ENCODE results near the gene RBP2. TPM values are rescaled to one million over a fixed set of nuclear protein-coding genes. Genes with fewer than 3 reads are reported as not detected.

Gene RBP2
- total RNA-seq, 2 donors from 2014 or later = not detected

- no peaks in the 10 kb centered on the region for H3K4me1 ChIP-seq
- no peak for DNase-seq (ENCODE audit: low spot score)
- no peaks in the 10 kb centered on the region for H3K27me3 ChIP-seq
- TF ChIP-seq, protein P1, sequence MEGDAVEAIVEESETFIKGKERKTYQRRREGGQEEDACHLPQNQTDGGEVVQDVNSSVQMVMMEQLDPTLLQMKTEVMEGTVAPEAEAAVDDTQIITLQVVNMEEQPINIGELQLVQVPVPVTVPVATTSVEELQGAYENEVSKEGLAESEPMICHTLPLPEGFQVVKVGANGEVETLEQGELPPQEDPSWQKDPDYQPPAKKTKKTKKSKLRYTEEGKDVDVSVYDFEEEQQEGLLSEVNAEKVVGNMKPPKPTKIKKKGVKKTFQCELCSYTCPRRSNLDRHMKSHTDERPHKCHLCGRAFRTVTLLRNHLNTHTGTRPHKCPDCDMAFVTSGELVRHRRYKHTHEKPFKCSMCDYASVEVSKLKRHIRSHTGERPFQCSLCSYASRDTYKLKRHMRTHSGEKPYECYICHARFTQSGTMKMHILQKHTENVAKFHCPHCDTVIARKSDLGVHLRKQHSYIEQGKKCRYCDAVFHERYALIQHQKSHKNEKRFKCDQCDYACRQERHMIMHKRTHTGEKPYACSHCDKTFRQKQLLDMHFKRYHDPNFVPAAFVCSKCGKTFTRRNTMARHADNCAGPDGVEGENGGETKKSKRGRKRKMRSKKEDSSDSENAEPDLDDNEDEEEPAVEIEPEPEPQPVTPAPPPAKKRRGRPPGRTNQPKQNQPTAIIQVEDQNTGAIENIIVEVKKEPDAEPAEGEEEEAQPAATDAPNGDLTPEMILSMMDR (IDR thresholded peaks at IDR 0.05) = no peak
- H3K27ac ChIP-seq = no peak overlapping the region
- no peak overlapping the region for H3K4me3 ChIP-seq
- no peaks in the 10 kb centered on the region for H3K9me3 ChIP-seq
- H3K36me3 ChIP-seq = no peaks in the 10 kb centered on the region
These were observed 4.8 kb upstream of the RBP2 start for GRCh38 chr3:139481116-139481515.

GRCh38 chr3:139480585-139480984 is 4.3 kb upstream of the RBP2 start:
- H3K36me3 ChIP-seq = no peaks in the 10 kb centered on the region
- H3K27ac ChIP-seq = no peak overlapping the region
- no peak for DNase-seq (ENCODE audit: low spot score)
- H3K4me3 ChIP-seq = no peak overlapping the region
- H3K4me1 ChIP-seq = no peaks in the 10 kb centered on the region
- TF ChIP-seq, protein P1 (IDR thresholded peaks at IDR 0.05) = no peak
- H3K9me3 ChIP-seq = no peaks in the 10 kb centered on the region
- H3K27me3 ChIP-seq = no peaks in the 10 kb centered on the region

DNA sequence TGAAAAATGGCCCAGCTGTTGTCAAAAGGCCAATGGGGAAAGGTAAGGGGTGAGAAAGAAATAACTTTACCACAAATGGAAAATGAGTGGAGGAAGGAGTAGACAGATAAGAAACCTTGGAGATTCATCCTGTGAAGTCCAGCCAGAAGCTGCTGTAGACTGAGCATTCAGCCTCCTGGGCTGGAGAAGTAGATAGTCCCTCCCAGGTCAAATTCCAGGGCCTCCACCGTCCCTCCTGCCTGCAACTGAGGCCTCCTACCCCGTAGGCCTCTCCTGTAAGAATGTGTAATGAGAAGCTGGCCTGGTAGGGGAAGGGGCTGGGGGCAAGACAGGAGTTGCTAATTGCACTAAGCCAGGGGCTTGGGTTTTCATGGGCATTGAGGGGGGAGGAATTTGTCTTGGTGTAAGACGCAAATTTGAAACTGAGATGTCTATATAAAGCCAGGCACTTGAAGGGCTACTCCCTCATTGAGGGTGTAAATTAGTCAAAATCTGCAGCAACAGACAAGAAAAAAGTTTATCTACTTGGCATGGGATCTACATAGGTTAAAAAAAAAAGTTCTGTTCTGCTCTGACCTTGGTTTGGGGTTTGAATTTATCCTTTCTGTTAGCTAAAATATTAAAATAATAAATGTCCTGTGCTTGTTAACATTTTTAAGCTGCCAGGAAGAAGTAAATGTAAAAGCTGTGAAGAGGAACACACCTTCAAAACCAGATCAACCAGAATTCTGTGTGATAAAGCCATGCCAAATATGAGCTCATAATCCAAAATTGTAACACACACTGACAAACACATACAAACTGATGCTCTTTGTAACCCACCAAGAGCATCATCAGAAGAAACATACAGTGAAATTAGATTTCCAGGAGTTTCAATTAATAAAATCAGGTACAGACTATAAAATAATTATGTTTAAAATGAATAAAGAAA is 1.7 kb upstream of the RBP2 start:
- Histone ChIP-seq H3K36me3 (no peaks in the 10 kb centered on the region), H3K4me3 (no peak overlapping the region), H3K27ac (peak overlapping the region in 1 of 2 donors; percentile 27), H3K9me3 (no peaks in the 10 kb centered on the region), H3K27me3 (no peaks in the 10 kb centered on the region), H3K4me1 (no peaks in the 10 kb centered on the region)
- no peak for DNase-seq (ENCODE audit: low spot score)
- TF ChIP-seq, protein P1 (IDR thresholded peaks at IDR 0.05) = no peak

- H3K4me3 ChIP-seq = no peak overlapping the region
- no peak overlapping the region for H3K27ac ChIP-seq
- TF ChIP-seq, protein P1 (IDR thresholded peaks at IDR 0.05) = no peak
- peaks cover 0 to 7% of the 10 kb centered on the region in 2 donors for H3K4me1 ChIP-seq
- H3K36me3 ChIP-seq = no peaks in the 10 kb centered on the region
- DNase-seq (ENCODE audit: low spot score) = no peak
- no peaks in the 10 kb centered on the region for H3K9me3 ChIP-seq
- no peaks in the 10 kb centered on the region for H3K27me3 ChIP-seq
These were observed 3.1 kb downstream of the RBP2 start for GRCh38 chr3:139473155-139473771.

DNA sequence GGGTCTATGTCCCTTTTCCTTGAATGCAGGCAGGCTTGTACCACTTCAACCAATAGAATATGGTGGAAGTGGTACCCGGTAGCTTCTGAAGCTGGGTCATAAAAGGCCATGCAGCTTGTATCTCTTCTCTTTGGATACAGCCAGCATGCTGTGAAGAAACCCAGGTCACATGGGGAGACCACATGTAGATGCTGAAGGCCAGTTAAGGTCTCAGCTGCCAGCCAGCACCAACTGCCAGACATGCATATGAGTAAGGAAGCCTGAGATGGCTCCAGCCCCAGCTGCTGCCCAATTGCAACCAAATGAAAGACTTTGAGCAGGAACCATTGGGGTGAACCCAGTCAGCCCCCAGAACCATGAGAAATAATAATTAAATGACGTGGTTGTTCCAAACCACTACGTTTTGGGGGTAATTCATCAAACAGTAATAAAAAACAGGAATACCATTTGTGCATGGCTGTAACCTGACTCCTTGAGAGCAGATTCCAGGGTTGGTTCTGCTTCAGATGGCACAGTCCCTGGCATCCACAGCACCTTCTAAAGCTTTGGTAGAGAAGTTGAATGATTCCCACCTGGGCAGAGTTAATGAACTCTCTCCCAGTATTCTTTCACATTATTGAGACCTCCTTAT is 3.8 kb downstream of the RBP2 start:
- Histone ChIP-seq H3K27ac (no peak overlapping the region), H3K4me3 (no peak overlapping the region), H3K4me1 (peaks cover 0 to 9% of the 10 kb centered on the region in 2 donors), H3K9me3 (no peaks in the 10 kb centered on the region), H3K36me3 (no peaks in the 10 kb centered on the region), H3K27me3 (no peaks in the 10 kb centered on the region)
- no peak for DNase-seq (ENCODE audit: low spot score)
- TF ChIP-seq, protein P1 (IDR thresholded peaks at IDR 0.05) = no peak

Data from right atrium auricular region (tissue), 2 donors.